GM19324 (cell line): ENCODE data around the gene NTMT2.

Experiments
- ATAC-seq: cut with Tn5 transposase; IDR thresholded peaks from one replicate; pipeline ENCODE4 v1.9.1; 2021; ENCODE audit warnings: mild to moderate bottlenecking, moderate library complexity; ENCODE audit not compliant: unreplicated experiment, low FRiP score

Gene NTMT2

DNA sequence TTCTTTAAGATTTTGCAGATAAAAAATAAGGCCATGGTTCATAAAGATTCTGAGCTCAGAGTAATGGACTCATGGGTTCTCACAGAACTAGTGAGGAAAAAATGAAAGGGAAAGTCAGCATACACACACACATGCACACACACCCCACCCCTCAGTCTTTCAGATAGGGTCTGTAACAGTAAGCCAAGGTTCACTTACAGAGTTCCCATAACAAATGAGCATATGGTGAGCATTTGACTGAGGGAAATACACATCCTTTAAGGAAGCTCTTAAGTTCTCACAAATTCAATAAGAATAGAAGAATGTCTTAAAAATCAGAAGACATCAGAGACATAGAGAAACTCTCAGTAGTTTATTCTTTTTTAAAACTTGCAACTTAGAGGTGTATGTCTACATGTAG is 57.9 kb downstream of the NTMT2 start:
- no peak for ATAC-seq

- no peak for ATAC-seq
Observed at GRCh38 chr1:170204121-170204520, 58.4 kb downstream of the NTMT2 start.

DNA sequence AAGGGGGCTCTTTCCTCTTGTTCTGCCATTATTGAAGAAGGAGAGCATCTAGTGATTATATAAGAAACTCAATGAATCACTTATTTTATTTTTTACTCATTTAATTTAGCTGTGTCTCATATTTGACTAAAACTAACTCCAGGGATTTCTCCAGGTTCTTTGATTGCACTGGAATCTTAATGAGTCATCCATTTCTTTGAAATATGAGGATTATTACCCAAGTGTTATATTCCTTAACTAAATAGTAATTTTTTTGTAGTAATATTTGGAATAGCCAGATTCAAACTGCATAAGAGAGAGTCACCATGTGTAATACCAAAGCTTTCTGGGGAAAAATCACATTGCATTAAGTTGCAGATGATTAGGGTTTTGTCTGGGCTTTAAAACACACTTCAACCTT is 59.5 kb downstream of the NTMT2 start:
- no peak for ATAC-seq

DNA sequence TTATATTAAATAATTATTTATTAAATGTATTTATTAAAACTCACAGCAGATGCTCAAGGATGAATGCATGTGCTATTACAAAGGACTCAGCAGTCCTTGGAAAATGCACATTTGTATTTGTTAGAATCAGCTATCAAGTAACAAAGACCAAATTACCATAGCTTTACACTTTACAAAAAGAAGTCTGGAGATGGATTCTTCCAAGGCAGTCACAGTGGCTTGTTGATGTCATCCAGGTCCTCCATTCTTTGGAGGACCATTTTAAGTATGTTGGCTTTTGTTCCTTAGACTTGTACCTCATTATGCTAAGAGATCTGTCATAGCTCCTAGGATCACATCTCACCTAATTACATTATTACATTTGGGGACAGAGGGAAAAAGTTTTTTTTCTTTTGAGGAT is 63.4 kb downstream of the NTMT2 start:
- no peak for ATAC-seq

DNA sequence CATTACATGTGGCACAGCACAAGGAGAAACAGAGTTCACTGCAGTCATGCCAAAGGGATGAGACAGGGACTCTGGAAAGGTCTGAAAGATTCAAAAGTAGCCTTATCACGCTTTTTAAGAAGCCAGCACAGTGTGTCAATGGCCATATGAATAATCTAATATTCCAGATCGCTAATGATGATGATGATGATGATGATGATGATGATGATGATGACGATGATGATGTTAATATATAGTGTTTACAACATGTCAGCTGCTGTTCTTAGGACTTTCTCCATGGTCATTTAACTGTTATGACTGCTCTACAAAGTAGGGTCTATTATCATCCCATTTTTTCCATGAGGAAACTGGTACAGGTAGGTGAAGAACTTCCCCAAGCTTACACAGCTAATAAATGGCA is 64.4 kb downstream of the NTMT2 start:
- no peak for ATAC-seq

GRCh38 chr1:170213596-170213995 is 67.8 kb downstream of the NTMT2 start:
- peak; percentile 8 for ATAC-seq

GRCh38 chr1:170214117-170215032 is 68.6 kb downstream of the NTMT2 start:
- ATAC-seq = peak; percentile 64

DNA sequence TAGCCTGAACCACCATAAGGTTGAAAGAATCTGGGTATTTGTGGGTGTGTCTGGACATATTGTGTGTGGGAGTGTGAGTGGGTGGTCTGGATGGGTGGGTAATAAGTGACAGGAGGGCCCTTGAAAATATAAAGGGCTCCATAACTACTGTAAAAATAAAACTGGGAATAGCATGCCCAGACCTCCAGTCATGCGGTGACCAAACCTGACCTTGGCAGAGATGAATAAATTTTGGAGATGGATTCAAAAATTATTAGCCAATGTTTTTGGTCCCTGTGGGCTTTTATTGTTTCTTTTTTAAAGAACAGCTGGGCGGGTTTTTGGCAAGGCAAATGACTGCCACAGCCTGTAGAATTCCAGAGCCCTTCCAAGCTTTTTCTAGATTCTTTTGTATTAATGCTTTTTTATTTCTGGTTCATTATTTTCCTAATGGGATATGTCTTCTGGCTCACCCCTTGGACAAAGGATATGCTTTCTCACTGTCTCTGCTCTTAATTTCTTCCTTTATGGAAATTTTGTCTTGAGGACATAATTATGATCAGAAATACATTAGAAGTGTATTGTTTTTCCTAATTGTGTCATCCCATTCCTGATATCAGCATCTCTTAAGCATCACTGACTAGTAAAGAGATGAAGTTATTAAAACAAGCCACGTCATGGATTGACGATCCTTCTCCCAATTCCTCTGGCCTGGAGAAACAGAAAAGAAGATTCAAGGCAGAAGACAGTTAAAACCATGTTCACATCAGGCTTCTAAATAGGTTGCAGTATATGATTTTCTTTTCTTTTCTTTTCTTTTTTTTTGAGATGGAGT is 69.5 kb downstream of the NTMT2 start:
- ATAC-seq = no peak

DNA sequence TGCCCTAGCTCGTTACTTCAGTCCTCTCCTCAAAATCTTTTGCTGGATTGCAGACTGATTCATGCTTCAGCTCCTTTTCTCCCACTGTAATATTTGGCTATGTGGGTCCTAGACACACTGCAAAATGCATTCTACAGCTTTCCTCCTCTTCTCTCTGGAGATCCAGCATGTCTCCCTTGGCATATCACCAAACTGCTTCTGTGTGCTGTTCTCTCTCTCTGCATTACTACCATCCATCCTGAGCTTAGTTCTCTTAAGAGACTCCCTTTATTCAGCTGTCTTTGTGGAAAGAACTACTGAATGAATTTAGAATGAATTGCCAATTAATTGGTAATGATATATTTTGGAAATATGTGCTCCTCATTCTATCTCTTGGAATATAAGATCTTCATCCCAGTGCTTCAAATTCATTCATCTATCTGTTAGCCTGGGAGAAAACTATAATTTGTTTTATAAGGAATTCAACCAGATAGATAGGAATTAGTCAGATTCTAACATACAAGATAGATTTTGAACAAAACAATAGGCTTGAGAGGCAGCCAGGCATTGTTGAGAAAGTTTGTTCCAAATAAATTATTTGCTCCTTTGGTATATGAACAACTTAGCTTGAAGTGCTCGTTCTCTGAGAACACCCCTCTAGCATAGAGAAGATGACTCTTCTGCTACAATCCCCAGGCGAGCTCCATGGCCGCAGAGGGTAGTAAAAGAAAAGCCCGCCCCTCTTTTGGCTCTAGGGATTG is 71.9 kb downstream of the NTMT2 start:
- no peak for ATAC-seq

- ATAC-seq = no peak
Observed at GRCh38 chr1:170218257-170218650, 72.5 kb downstream of the NTMT2 start.
